ENCODE results near the gene AMBRA1. TPM values are rescaled to one million over a fixed set of nuclear protein-coding genes. Genes with fewer than 3 reads are reported as not detected.
"Not testable (repeated sequence)": the region's sequence is repeated elsewhere in the genome, so short reads cannot be mapped to it uniquely, and the experiment has no call there.

The AMBRA1 gene
- total RNA-seq, 1 donor, result 23.7 TPM

GRCh38 chr11:46522682-46523281 lies 71.0 kb downstream of the AMBRA1 start:
- DNase-seq (ENCODE audit: low read depth), result no peak
- TF ChIP-seq CTCF (IDR thresholded peaks at IDR 0.05; ENCODE audit: insufficient read depth, low read depth, low read length), result no peak
- H3K4me3 ChIP-seq (ENCODE audit: low read depth, low read length), result no peak overlapping the region

- peak; percentile 29 for TF ChIP-seq CTCF (IDR thresholded peaks at IDR 0.05; ENCODE audit: insufficient read depth, low read depth, low read length)
- DNase-seq (ENCODE audit: low read depth), result no peak
These were observed 71.7 kb downstream of the AMBRA1 start for GRCh38 chr11:46521961-46522681.

GRCh38 chr11:46520971-46521745 lies 72.7 kb downstream of the AMBRA1 start:
- no peak overlapping the region for H3K4me3 ChIP-seq (ENCODE audit: low read depth, low read length)
- DNase-seq (ENCODE audit: low read depth), result peak; percentile 70
- TF ChIP-seq CTCF (IDR thresholded peaks at IDR 0.05; ENCODE audit: insufficient read depth, low read depth, low read length), result no peak

More at GRCh38 chr11:46521961-46522681, 71.7 kb downstream of the AMBRA1 start:
- H3K4me3 ChIP-seq (ENCODE audit: low read depth, low read length), result no peak overlapping the region

- DNase-seq (ENCODE audit: low read depth), result no peak
- TF ChIP-seq CTCF (IDR thresholded peaks at IDR 0.05; ENCODE audit: insufficient read depth, low read depth, low read length), result no peak
- H3K4me3 ChIP-seq (ENCODE audit: low read depth, low read length), result no peak overlapping the region
These were observed 74.5 kb downstream of the AMBRA1 start for GRCh38 chr11:46519351-46519750.

GRCh38 chr11:46518928-46519327 lies 74.9 kb downstream of the AMBRA1 start:
- DNase-seq (ENCODE audit: low read depth); H3K4me3 ChIP-seq (ENCODE audit: low read depth, low read length): not testable (repeated sequence)

GRCh38 chr11:46514370-46514769 lies 79.5 kb downstream of the AMBRA1 start:
- DNase-seq (ENCODE audit: low read depth), result no peak
- TF ChIP-seq CTCF (IDR thresholded peaks at IDR 0.05; ENCODE audit: insufficient read depth, low read depth, low read length), result no peak
- no peak overlapping the region for H3K4me3 ChIP-seq (ENCODE audit: low read depth, low read length)

- no peak for TF ChIP-seq CTCF (IDR thresholded peaks at IDR 0.05; ENCODE audit: insufficient read depth, low read depth, low read length)
- no peak overlapping the region for H3K4me3 ChIP-seq (ENCODE audit: low read depth, low read length)
- no peak for DNase-seq (ENCODE audit: low read depth)
These were observed 79.9 kb downstream of the AMBRA1 start for GRCh38 chr11:46513934-46514342.

All from fibroblast of villous mesenchyme (primary cell).